Measurements from ENCODE around the gene DPH7. TPM values are rescaled to one million over a fixed set of nuclear protein-coding genes. Genes with fewer than 3 reads are reported as not detected.
A peak's percentile ranks its signal among the peaks of the same experiment; 100 is the strongest.
"Not testable (repeated sequence)": the region's sequence is repeated elsewhere in the genome, so short reads cannot be mapped to it uniquely, and the experiment has no call there.

DPH7 gene
- total RNA-seq, 1 experiment from 2014 or later, result 28.8 TPM

- not testable (repeated sequence) for H3K9me3 ChIP-seq, DNase-seq
- peaks cover 30% of the 10 kb centered on the region for H3K36me3 ChIP-seq
Measured at GRCh38 chr9:137568445-137568844, 10.3 kb downstream of the DPH7 start.

GRCh38 chr9:137564817-137565411, 13.8 kb downstream of the DPH7 start:
- Histone ChIP-seq H3K9me3 (no peaks in the 10 kb centered on the region), H3K36me3 (peaks cover 23% of the 10 kb centered on the region), H3K4me3 (no peak overlapping the region), H3K27me3 (no peaks in the 10 kb centered on the region)
- DNase-seq, result no peak

More at GRCh38 chr9:137568445-137568844, 10.3 kb downstream of the DPH7 start:
- H3K4me3 ChIP-seq, H3K27me3 ChIP-seq: not testable (repeated sequence)

- Histone ChIP-seq H3K27me3 (no peaks in the 10 kb centered on the region), H3K9me3 (no peaks in the 10 kb centered on the region), H3K4me3 (no peak overlapping the region), H3K36me3 (peaks cover 30% of the 10 kb centered on the region)
- DNase-seq, result no peak
Measured at GRCh38 chr9:137564134-137564533, 14.6 kb downstream of the DPH7 start.

GRCh38 chr9:137558127-137558526, 20.6 kb downstream of the DPH7 start:
- H3K27me3 ChIP-seq, result no peaks in the 10 kb centered on the region
- peaks cover 61% of the 10 kb centered on the region for H3K36me3 ChIP-seq
- H3K9me3 ChIP-seq, result no peaks in the 10 kb centered on the region
- DNase-seq, result no peak
- H3K4me3 ChIP-seq, result no peak overlapping the region

- Histone ChIP-seq H3K4me3 (no peak overlapping the region), H3K27me3 (no peaks in the 10 kb centered on the region), H3K36me3 (peaks cover 62% of the 10 kb centered on the region), H3K9me3 (no peaks in the 10 kb centered on the region)
- no peak for DNase-seq
Measured at GRCh38 chr9:137556069-137556838, 22.5 kb downstream of the DPH7 start.

GRCh38 chr9:137555179-137555578, 23.5 kb downstream of the DPH7 start:
- no peaks in the 10 kb centered on the region for H3K9me3 ChIP-seq
- peaks cover 58% of the 10 kb centered on the region for H3K36me3 ChIP-seq
- DNase-seq, result no peak
- no peak overlapping the region for H3K4me3 ChIP-seq
- H3K27me3 ChIP-seq, result no peaks in the 10 kb centered on the region

GRCh38 chr9:137554349-137554748, 24.4 kb downstream of the DPH7 start:
- H3K36me3 ChIP-seq, result peaks cover 50% of the 10 kb centered on the region
- H3K27me3 ChIP-seq, result no peaks in the 10 kb centered on the region
- no peak for DNase-seq
- no peak overlapping the region for H3K4me3 ChIP-seq
- H3K9me3 ChIP-seq, result no peaks in the 10 kb centered on the region

- not testable (repeated sequence) for H3K9me3 ChIP-seq, DNase-seq, H3K4me3 ChIP-seq, H3K27me3 ChIP-seq
- H3K36me3 ChIP-seq, result peaks cover 43% of the 10 kb centered on the region
Measured at GRCh38 chr9:137553654-137554053, 25.1 kb downstream of the DPH7 start.

GRCh38 chr9:137552022-137552768, 26.5 kb downstream of the DPH7 start:
- no peak for DNase-seq
- Histone ChIP-seq H3K36me3 (peaks cover 29% of the 10 kb centered on the region), H3K4me3 (peak overlapping the region; percentile 66), H3K9me3 (no peaks in the 10 kb centered on the region), H3K27me3 (no peaks in the 10 kb centered on the region)

- Histone ChIP-seq H3K36me3 (peaks cover 24% of the 10 kb centered on the region), H3K4me3 (peak within 1 kb of the TSS; percentile 66), H3K27me3 (no peaks in the 10 kb centered on the region), H3K9me3 (no peaks in the 10 kb centered on the region)
- DNase-seq, result peak; percentile 92
Measured at GRCh38 chr9:137551264-137552021, 27.3 kb downstream of the DPH7 start, which contains the start of gene MRPL41. Gene MRPL41 (plus strand): TSS chr9:137551879. CDS start chr9:137552082, 203 bp downstream.

- H3K36me3 ChIP-seq, result peaks cover 20% of the 10 kb centered on the region
- H3K27me3 ChIP-seq, H3K9me3 ChIP-seq, DNase-seq: not testable (repeated sequence)
- H3K4me3 ChIP-seq, result peak overlapping the region; percentile 66
Measured at GRCh38 chr9:137550958-137551263, 27.8 kb downstream of the DPH7 start.

GRCh38 chr9:137550231-137550621, 28.5 kb downstream of the DPH7 start, which contains the start of gene PNPLA7:
Gene PNPLA7 (minus strand): TSS chr9:137550402. CDS start chr9:137550197, 205 bp downstream.
- Histone ChIP-seq H3K27me3 (no peaks in the 10 kb centered on the region), H3K36me3 (peaks cover 13% of the 10 kb centered on the region), H3K4me3 (peak within 1 kb of the TSS; percentile 66), H3K9me3 (no peaks in the 10 kb centered on the region)
- DNase-seq, result peak; percentile 76

- Histone ChIP-seq H3K36me3 (peaks cover 4% of the 10 kb centered on the region; the same call in 1 of the 2 replicates), H3K27me3 (no peaks in the 10 kb centered on the region), H3K4me3 (no peak overlapping the region), H3K9me3 (no peaks in the 10 kb centered on the region)
- DNase-seq, result no peak
Measured at GRCh38 chr9:137547687-137548543, 30.8 kb downstream of the DPH7 start.

- Histone ChIP-seq H3K36me3 (no peaks in the 10 kb centered on the region), H3K27me3 (no peaks in the 10 kb centered on the region), H3K4me3 (no peak overlapping the region), H3K9me3 (no peaks in the 10 kb centered on the region)
- no peak for DNase-seq
Measured at GRCh38 chr9:137545123-137545522, 33.6 kb downstream of the DPH7 start.

- H3K9me3 ChIP-seq, result no peaks in the 10 kb centered on the region
- DNase-seq, result no peak
- no peak overlapping the region for H3K4me3 ChIP-seq
- H3K36me3 ChIP-seq, result no peaks in the 10 kb centered on the region
- H3K27me3 ChIP-seq, result no peaks in the 10 kb centered on the region
Measured at GRCh38 chr9:137544176-137544760, 34.5 kb downstream of the DPH7 start.
